Neural progenitor cell (in vitro differentiated cells): ENCODE measurements around the gene HTR3C. TPM values are rescaled to one million over a fixed set of nuclear protein-coding genes. Genes with fewer than 3 reads are reported as not detected.
A peak's percentile ranks its signal among the peaks of the same experiment; 100 is the strongest.

Source experiments
- DNase-seq: peaks from one replicate; pipeline ENCODE4 v3.0.0-alpha.2; 2016; ENCODE audit warnings: low spot score
- H2AFZ ChIP-seq: fragments of 200-600 bp; sonication (generic); replicated peaks from 2 replicates; pipeline ENCODE4 v1.6.1; 2016; ENCODE audit warnings: antibody characterized with exemption
- H3F3A ChIP-seq: fragments of 200-600 bp; sonication (generic); 2 replicates; pipeline ENCODE4 v1.6.1; 2016; ENCODE audit warnings: antibody characterized with exemption, low read depth
- H3K27ac ChIP-seq: fragments of 200-600 bp; sonication (generic); 2 replicates; pipeline ENCODE4 v1.5.1; 2016; ENCODE audit warnings: mild to moderate bottlenecking
- H3K27me3 ChIP-seq: fragments of 200-600 bp; sonication (generic); 2 replicates; pipeline ENCODE4 v1.6.1; 2016; ENCODE audit warnings: mild to moderate bottlenecking, moderate library complexity
- H3K36me3 ChIP-seq: fragments of 200-600 bp; sonication (generic); 2 replicates; pipeline ENCODE4 v1.5.1; 2016
- H3K4me1 ChIP-seq: fragments of 200-600 bp; sonication (generic); 2 replicates; pipeline ENCODE4 v1.6.1; 2016; ENCODE audit warnings: mixed run types
- H3K4me2 ChIP-seq: fragments of 200-600 bp; sonication (generic); 2 replicates; pipeline ENCODE4 v1.6.1; 2016
- H3K4me3 ChIP-seq: fragments of 200-600 bp; sonication (generic); 2 replicates; pipeline ENCODE4 v1.5.1; 2016
- H3K79me2 ChIP-seq: fragments of 200-600 bp; sonication (generic); 2 replicates; pipeline ENCODE4 v1.6.1; 2016; ENCODE audit warnings: low read depth
- H3K9ac ChIP-seq: fragments of 200-600 bp; sonication (generic); 2 replicates; pipeline ENCODE4 v1.6.1; 2016
- H3K9me3 ChIP-seq: fragments of 200-600 bp; sonication (generic); 2 replicates; pipeline ENCODE4 v1.5.1; 2016; ENCODE audit warnings: low read depth
- H4K20me1 ChIP-seq: fragments of 200-600 bp; sonication (generic); 2 replicates; pipeline ENCODE4 v1.6.1; 2016; ENCODE audit warnings: low read depth
- H3K27ac Mint-ChIP-seq: 3 replicates; pipeline ENCODE4 v1.8.0; 2021; ENCODE audit warnings: mixed read lengths
- H3K27me3 Mint-ChIP-seq: 2 replicates; pipeline ENCODE4 v1.8.0; 2022; ENCODE audit warnings: low read depth, mild to moderate bottlenecking, inconsistent platforms, moderate library complexity, mixed read lengths; ENCODE audit not compliant: insufficient read depth
- H3K36me3 Mint-ChIP-seq: 3 replicates; pipeline ENCODE4 v1.8.0; 2021; ENCODE audit warnings: mixed read lengths
- H3K4me1 Mint-ChIP-seq: 3 replicates; pipeline ENCODE4 v1.8.0; 2021; ENCODE audit warnings: mixed read lengths
- H3K4me3 Mint-ChIP-seq: 3 replicates; pipeline ENCODE4 v1.8.0; 2021; ENCODE audit warnings: mild to moderate bottlenecking, moderate library complexity, mixed read lengths
- H3K9me3 Mint-ChIP-seq: 3 replicates; pipeline ENCODE4 v1.8.0; 2020; ENCODE audit warnings: mixed read lengths
- CTCF ChIP-seq: fragments of 200-600 bp; sonication (generic); IDR thresholded peaks from 2 replicates; pipeline ENCODE4 v1.5.1; 2017; ENCODE audit warnings: antibody characterized with exemption, mild to moderate bottlenecking
- EZH2 ChIP-seq: fragments of 200-600 bp; sonication (generic); IDR thresholded peaks from 2 replicates; pipeline ENCODE4 v1.6.1; 2017; ENCODE audit warnings: antibody characterized with exemption, mild to moderate bottlenecking, moderate library complexity
- EZH2phosphoT487 ChIP-seq: fragments of 200-600 bp; sonication (generic); IDR thresholded peaks from 2 replicates; pipeline ENCODE4 v1.6.1; 2017; ENCODE audit warnings: antibody characterized with exemption
- total RNA-seq: library from RNA; depleted of rRNA; stranded (reverse); fragments of >200 nt; gene quantifications from 2 replicates; pipeline ENCODE4 v1.2.3, GENCODE V29; 2015; ENCODE audit warnings: low replicate concordance

Gene HTR3C
- total RNA-seq, 1 donor from 2014 or later = not detected

GRCh38 chr3:184016811-184017671 is 35.8 kb upstream of the HTR3C start:
- Histone ChIP-seq H3K4me1 (peaks cover 13% of the 10 kb centered on the region), H3K36me3 (no peaks in the 10 kb centered on the region), H3K27me3 (no peaks in the 10 kb centered on the region), H3F3A (peaks cover 3% of the 10 kb centered on the region), H3K9ac (peak overlapping the region; percentile 51), H3K9me3 (no peaks in the 10 kb centered on the region), H4K20me1 (no peaks in the 10 kb centered on the region), H3K4me3 (peak overlapping the region; percentile 93), H3K79me2 (peaks cover 33% of the 10 kb centered on the region), H2AFZ (peak overlapping the region; percentile 100), H3K27ac (no peak overlapping the region), H3K4me2 (peak overlapping the region; percentile 79)
- Mint-ChIP-seq H3K27me3 (peaks cover 3% of the 10 kb centered on the region), H3K4me3 (peak overlapping the region; percentile 98), H3K27ac (peak overlapping the region; percentile 86), H3K9me3 (no peaks in the 10 kb centered on the region), H3K36me3 (peaks cover 8% of the 10 kb centered on the region), H3K4me1 (peaks cover 26% of the 10 kb centered on the region)
- DNase-seq = peak; percentile 78
- TF ChIP-seq CTCF (peak; percentile 99), EZH2 (no peak), EZH2phosphoT487 (no peak)

- H3K9me3 Mint-ChIP-seq = no peaks in the 10 kb centered on the region
- peak within 1 kb of the TSS; percentile 92 for H3K27ac Mint-ChIP-seq
- H3K79me2 ChIP-seq = peaks cover 33% of the 10 kb centered on the region
- H3K36me3 Mint-ChIP-seq = peaks cover 4% of the 10 kb centered on the region
- no peak within 1 kb of the TSS for H3K27ac ChIP-seq
- H4K20me1 ChIP-seq = no peaks in the 10 kb centered on the region
- TF ChIP-seq EZH2 = no peak
- no peak for TF ChIP-seq CTCF
- TF ChIP-seq EZH2phosphoT487 = no peak
- H3K9me3 ChIP-seq = no peaks in the 10 kb centered on the region
- no peaks in the 10 kb centered on the region for H3K36me3 ChIP-seq
- peak within 1 kb of the TSS; percentile 98 for H3K4me3 Mint-ChIP-seq
- H3K4me1 ChIP-seq = peaks cover 13% of the 10 kb centered on the region
- peaks cover 26% of the 10 kb centered on the region for H3K4me1 Mint-ChIP-seq
- peak within 1 kb of the TSS; percentile 51 for H3K9ac ChIP-seq
- H2AFZ ChIP-seq = peak within 1 kb of the TSS; percentile 100
- peak; percentile 97 for DNase-seq
- H3K27me3 ChIP-seq = no peaks in the 10 kb centered on the region
- H3F3A ChIP-seq = peaks cover 3% of the 10 kb centered on the region
- H3K4me2 ChIP-seq = peak within 1 kb of the TSS; percentile 79
- peak within 1 kb of the TSS; percentile 93 for H3K4me3 ChIP-seq
- peaks cover 5% of the 10 kb centered on the region for H3K27me3 Mint-ChIP-seq
Observed at GRCh38 chr3:184017672-184018423, 35.0 kb upstream of the HTR3C start, which contains the start of gene ABCC5. TSS of gene ABCC5 (minus strand) at chr3:184017884. CDS start at chr3:184014392, 3,492 bp downstream.

GRCh38 chr3:184018424-184018973 is 34.3 kb upstream of the HTR3C start:
- H3K9me3 ChIP-seq = no peaks in the 10 kb centered on the region
- H4K20me1 ChIP-seq = no peaks in the 10 kb centered on the region
- TF ChIP-seq EZH2phosphoT487 (no peak), CTCF (no peak), EZH2 (no peak)
- Mint-ChIP-seq H3K4me3 (peak overlapping the region; percentile 98), H3K36me3 (peaks cover 3% of the 10 kb centered on the region), H3K27me3 (peaks cover 5% of the 10 kb centered on the region), H3K9me3 (no peaks in the 10 kb centered on the region), H3K27ac (peak overlapping the region; percentile 92), H3K4me1 (peaks cover 26% of the 10 kb centered on the region)
- H3F3A ChIP-seq = peaks cover 3% of the 10 kb centered on the region
- no peak overlapping the region for H3K9ac ChIP-seq
- peak overlapping the region; percentile 79 for H2AFZ ChIP-seq
- peaks cover 13% of the 10 kb centered on the region for H3K4me1 ChIP-seq
- no peak for DNase-seq
- peaks cover 33% of the 10 kb centered on the region for H3K79me2 ChIP-seq
- H3K4me2 ChIP-seq = peak overlapping the region; percentile 79
- no peaks in the 10 kb centered on the region for H3K36me3 ChIP-seq
- H3K27ac ChIP-seq = no peak overlapping the region
- peak overlapping the region; percentile 93 for H3K4me3 ChIP-seq
- H3K27me3 ChIP-seq = no peaks in the 10 kb centered on the region
